Femur (tissue), 1 donor: ENCODE data around the gene MVD.

Source experiments
- DNase-seq: peaks from one replicate; pipeline ENCODE4 v3.0.0-alpha.2; 2017

Gene MVD

DNA sequence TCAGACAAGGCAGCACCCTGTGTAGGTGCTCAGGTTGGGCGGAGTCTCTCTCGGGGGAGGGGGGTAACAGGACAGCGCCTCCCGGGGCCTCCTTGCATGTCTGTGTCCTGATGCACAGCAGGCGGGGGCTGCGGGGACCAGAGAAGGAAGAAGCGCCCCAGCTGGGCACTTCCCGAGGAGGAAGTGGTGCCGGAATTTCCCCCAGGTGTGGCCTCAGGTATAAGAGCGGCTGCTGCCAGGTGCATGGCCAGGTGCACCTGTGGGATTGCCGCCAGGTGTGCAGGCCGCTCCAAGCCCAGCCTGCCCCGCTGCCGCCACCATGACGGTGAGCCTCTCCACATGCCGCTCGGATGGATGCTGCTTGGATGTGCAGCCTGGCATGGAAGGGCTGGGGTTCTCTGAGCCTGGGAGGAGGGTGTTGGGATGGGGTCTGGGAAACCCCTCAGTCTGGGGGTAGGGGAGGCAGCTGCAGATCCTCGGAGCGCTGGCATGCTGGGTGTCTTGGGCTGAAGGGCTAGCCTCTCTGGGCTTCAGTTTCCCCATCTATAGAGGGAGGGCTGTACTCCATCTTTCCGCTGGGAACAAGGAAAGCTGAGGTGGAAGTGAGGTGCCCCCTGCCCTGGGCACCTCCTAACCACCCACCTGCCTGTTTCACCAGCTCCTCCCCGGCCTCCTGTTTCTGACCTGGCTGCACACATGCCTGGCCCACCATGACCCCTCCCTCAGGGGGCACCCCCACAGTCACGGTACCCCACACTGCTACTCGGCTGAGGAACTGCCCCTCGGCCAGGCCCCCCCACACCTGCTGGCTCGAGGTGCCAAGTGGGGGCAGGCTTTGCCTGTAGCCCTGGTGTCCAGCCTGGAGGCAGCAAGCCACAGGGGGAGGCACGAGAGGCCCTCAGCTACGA, 24.3 kb downstream of the MVD start, which contains the start of gene IL17C:
Gene IL17C, plus strand, starts transcription at position 250 of the 908 bp plus-strand sequence. Its CDS starts 70 bp downstream, at position 320.
- DNase-seq: no peak

- DNase-seq: no peak
Observed at GRCh38 chr16:88636488-88637265, 26.2 kb downstream of the MVD start.

DNA sequence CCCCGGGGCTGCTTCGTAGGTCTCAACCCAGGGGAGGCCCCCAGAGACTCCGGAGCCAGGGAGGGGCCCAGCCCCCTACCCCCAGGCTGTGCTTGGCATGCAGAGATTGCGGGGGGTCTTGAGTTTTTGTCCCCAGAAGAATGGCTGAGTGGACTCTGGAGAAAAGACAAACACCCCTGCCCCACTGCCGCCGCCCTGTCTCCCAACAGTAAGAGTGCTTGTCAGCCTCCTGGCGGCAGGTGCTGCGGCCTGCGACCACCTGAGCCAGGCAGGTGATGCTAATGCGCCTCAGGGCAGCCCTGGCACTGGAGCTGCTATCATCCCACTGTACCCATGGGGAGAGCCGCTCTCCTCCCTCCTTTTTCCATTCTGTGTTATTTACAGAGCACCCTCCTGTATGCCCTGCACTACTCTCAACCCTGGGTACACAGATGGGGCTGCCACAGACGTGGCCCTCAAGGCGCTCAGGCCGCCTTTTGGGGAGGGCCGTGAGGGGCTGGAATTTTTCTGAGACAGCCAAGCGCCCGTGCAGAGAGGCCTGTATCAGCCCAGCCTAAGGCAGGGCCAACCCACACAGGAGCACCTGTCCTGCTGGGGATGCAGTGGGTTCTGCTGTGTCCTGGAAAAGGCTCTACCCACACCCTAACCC, 27.1 kb downstream of the MVD start:
- no peak for DNase-seq

- no peak for DNase-seq
Observed at GRCh38 chr16:88634994-88635670, 27.8 kb downstream of the MVD start.

DNA sequence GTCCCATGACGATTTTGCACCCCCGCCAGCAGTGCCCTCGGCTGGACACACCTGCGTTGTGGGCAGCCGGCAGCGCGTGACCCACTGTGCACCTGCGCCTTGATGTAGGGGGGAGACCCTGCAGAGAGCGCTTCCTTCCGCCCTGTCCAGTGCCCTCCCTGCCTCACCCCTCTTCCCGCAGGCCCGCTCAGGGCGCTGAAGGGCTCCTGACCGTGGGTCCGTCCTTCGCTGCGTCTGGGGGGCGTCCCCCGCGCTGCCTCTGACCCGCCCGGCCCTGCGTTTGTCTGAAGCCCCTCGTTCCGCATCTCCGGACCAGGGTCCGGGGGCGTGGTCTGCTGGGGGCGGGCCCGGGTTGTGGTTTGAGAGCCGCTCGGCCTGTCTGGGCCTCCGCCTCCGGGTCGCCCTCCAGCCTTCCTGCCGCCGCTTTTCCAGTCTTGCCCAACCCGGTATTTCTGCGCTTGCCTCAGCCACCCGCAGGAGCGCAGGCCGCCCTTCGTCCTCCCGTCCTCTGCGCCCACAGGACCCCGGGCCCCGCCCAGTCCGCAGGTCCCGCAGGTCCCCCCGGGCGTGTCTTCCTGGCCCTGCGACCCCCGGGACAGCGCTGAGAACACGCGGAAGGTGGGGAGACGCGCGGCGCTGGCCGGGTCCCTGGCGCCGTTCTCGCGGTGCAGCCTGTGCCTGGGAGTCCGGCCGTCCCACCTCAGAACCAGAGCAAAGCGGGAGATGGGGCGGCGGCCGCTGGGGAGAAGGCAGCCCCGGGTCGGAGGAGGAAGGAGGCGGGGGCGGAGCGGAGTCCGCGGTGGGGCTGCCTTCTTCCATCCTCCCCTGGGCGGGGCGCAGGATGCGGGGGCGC, 28.5 kb downstream of the MVD start:
- no peak for DNase-seq

GRCh38 chr16:88633684-88634140, 29.2 kb downstream of the MVD start:
- no peak for DNase-seq

- DNase-seq: no peak
Observed at GRCh38 chr16:88632587-88632930, 30.3 kb downstream of the MVD start.

GRCh38 chr16:88631920-88632586, 30.8 kb downstream of the MVD start:
- no peak for DNase-seq

DNA sequence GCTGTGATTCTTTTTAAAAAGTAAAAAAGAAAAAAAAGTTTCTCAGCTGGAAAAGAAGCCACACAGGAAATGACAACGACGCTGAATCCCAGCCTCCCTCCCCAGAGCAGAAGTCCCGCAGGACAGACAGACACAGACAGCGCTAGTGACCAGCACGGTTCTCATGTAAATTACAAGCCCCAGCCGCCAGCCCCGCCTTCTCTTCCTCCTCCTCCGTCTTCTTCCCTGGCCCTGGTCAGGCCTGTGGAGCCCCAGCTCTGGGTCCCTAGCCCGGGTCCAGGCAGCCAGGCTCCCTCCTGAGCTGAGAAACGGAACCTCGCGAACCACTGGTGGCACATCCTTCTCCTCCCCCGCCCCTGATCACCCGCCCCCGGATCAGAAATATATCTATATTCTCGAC, 31.5 kb downstream of the MVD start:
- DNase-seq: no peak

- DNase-seq: no peak
Observed at GRCh38 chr16:88630941-88631340, 31.9 kb downstream of the MVD start.

GRCh38 chr16:88630433-88630832, 32.5 kb downstream of the MVD start:
- no peak for DNase-seq

DNA sequence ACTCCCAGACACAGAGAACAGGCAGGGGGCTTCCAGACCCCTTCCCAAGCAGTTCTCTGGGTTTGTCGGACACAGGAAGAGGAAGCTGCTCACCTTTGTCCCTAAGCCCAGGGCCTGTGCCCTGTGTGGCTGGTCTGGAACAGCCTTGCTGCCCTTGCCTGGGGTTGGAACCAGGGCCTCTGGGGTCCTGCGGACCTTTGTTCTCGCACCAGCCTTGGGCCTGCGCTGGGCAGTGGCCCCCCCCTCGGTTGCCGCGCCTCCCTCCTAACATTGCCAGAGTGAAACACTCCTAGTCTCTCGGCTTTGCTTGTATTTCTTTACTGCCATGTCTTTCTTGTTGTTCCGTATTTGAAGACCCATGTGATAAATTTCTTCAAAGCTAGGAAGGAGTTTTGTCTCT, 33.1 kb downstream of the MVD start:
- no peak for DNase-seq

DNA sequence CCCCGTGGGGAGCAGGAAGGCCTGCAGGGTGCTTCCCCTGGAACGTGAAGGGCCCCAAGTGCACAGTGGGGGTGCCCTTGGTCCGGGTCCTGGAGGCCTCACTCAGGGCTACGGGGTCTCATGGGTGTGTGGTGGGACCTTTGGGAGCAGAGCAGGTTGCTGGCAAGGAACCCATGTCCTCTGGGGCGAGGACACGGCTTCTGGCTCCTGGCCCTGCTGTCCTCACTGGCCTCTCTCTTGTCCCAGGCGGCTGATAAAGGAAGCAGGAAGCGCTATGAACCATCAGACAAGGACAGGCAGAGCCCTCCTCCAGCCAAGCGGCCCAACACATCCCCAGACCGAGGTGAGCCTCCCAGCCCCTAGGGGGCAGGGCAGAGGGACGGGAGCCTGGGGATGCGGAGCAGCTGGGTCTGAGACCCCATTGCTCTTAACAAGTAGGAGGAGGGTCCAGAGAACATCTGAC, 34.3 kb downstream of the MVD start:
- DNase-seq: no peak

DNA sequence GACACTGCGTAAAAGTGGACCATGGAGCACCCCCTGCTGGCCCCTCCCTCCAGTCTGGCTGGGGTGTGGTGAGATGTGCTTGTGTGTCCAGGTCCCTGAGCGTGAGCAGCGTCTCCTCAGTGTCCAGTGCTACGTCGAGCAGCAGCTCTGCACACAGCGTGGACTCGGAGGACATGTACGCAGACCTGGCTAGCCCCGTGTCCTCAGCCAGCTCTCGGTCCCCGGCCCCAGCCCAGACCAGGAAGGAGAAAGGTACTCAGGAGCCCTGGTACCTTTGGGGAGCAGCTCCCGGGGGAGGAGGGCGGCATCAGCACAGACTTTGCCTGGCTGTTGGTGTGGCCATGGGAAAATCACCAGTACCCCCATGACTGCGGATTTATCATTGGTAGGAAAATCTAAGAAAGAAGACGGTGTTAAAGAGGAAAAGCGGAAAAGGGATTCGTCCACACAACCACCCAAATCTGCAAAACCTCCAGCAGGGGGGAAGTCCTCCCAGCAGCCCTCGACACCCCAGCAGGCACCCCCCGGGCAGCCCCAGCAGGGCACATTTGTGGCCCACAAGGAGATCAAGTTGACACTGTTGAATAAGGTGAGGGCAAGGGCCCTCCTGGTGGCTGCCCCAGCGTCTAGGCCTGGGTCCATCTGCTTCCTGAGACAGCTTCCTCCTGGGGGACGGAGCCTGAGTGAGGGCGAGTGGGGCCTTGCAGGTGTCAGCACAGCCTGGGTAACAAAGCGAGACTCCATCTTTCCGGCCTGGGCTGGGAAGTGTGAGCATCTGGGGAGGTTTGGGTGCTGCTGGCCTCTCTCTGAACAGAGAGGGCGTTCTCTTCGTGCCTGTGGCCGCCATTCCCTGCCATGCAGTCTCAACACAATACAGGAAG, 35.1 kb downstream of the MVD start:
- no peak for DNase-seq

GRCh38 chr16:88626646-88627045, 36.2 kb downstream of the MVD start:
- DNase-seq: no peak

GRCh38 chr16:88624977-88625576, 37.8 kb downstream of the MVD start:
- no peak for DNase-seq

GRCh38 chr16:88624481-88624880, 38.4 kb downstream of the MVD start:
- DNase-seq: no peak

DNA sequence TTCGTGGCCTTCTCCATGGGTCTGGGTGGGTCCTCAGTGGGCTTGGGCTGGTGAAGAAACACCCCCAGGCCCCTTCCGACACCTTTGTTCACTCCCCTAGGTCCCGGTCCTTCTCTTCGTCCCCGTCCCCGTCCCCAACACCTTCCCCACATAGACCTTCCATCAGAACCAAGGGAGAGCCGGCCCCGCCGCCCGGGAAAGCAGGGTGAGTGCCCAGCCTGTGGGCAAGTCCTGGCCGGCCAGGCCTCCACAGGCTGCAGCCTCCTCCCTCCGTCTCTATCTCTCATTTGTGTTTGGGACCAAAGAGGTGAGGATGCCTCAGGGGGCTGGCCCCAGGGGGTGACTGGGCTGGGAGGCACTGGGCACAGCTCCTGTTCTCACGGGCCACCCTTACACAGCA, 39.0 kb downstream of the MVD start:
- no peak for DNase-seq

DNA sequence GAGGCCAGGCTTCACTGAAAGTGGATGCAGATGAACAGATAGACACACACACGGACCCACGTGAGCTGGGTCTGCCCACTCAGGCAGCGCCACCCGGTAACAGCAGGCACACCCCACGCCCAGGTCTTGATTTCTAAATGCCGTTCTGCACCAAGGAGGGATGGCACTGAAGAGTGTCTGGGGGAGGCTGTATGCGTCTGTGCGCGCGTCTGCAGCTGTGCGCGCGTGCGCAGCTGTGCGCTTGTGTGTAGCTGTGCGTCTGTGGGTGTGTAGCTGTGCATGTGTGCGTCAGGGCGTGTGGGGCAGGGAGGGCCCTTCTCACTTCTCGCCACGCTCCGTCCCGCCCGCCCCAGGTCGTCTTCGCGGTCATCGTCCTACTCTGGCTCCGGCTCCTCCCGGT, 40.0 kb downstream of the MVD start:
- DNase-seq: no peak

GRCh38 chr16:88622125-88622524, 40.8 kb downstream of the MVD start:
- DNase-seq: no peak
